ENCODE data around the gene USP32.
"Not testable (repeated sequence)": the region's sequence is repeated elsewhere in the genome, so short reads cannot be mapped to it uniquely, and the experiment has no call there.

USP32 gene

GRCh38 chr17:60410001-60410400 is 18.1 kb upstream of the USP32 start:
- no peak for ATAC-seq
- no peak for DNase-seq

GRCh38 chr17:60406887-60407286 is 15.0 kb upstream of the USP32 start:
- DNase-seq (no peak), ATAC-seq (no peak)

GRCh38 chr17:60403962-60404361 is 12.0 kb upstream of the USP32 start:
- ATAC-seq: no peak
- no peak for DNase-seq

GRCh38 chr17:60403523-60403810 is 11.5 kb upstream of the USP32 start:
- DNase-seq (no peak), ATAC-seq (no peak)

GRCh38 chr17:60401819-60402218 is 9.9 kb upstream of the USP32 start:
- DNase-seq (no peak), ATAC-seq (no peak)

- DNase-seq (no peak), ATAC-seq (peak; percentile 26)
Observed at GRCh38 chr17:60398227-60398959, 6.5 kb upstream of the USP32 start.

GRCh38 chr17:60396412-60396811 is 4.5 kb upstream of the USP32 start:
- no peak for ATAC-seq
- DNase-seq: no peak

- no peak for DNase-seq
- ATAC-seq: no peak
Observed at GRCh38 chr17:60395508-60396065, 3.7 kb upstream of the USP32 start.

GRCh38 chr17:60393840-60394723 is 2.1 kb upstream of the USP32 start:
- peak; percentile 25 for DNase-seq
- ATAC-seq: no peak

- no peak for ATAC-seq
Observed at GRCh38 chr17:60392845-60393702, 1.1 kb upstream of the USP32 start.

GRCh38 chr17:60391471-60392041 is 377 bp downstream of the USP32 start:
- peak; percentile 48 for ATAC-seq

More at GRCh38 chr17:60392845-60393702, 1.1 kb upstream of the USP32 start:
- peak; percentile 49 for DNase-seq

GRCh38 chr17:60390925-60391470 is 935 bp downstream of the USP32 start:
- DNase-seq: peak; percentile 32
- ATAC-seq: no peak

More at GRCh38 chr17:60391471-60392041, 377 bp downstream of the USP32 start:
- no peak for DNase-seq

- no peak for ATAC-seq
- no peak for DNase-seq
Observed at GRCh38 chr17:60390186-60390585, 1.7 kb downstream of the USP32 start.

- ATAC-seq (no peak), DNase-seq (no peak)
Observed at GRCh38 chr17:60388742-60389141, 3.2 kb downstream of the USP32 start.

GRCh38 chr17:60387666-60388065 is 4.3 kb downstream of the USP32 start:
- no peak for ATAC-seq
- no peak for DNase-seq

GRCh38 chr17:60386147-60387058 is 5.5 kb downstream of the USP32 start:
- no peak for ATAC-seq
- DNase-seq: no peak

- not testable (repeated sequence) for DNase-seq, ATAC-seq
Observed at GRCh38 chr17:60384921-60385320, 7.0 kb downstream of the USP32 start.

- DNase-seq (no peak), ATAC-seq (no peak)
Observed at GRCh38 chr17:60383379-60383778, 8.6 kb downstream of the USP32 start.

- DNase-seq (no peak), ATAC-seq (no peak)
Observed at GRCh38 chr17:60381958-60382357, 10.0 kb downstream of the USP32 start.

- not testable (repeated sequence) for ATAC-seq, DNase-seq
Observed at GRCh38 chr17:60379461-60379860, 12.5 kb downstream of the USP32 start.
